ENCODE data around the gene VWA5B2. TPM values are rescaled to one million over a fixed set of nuclear protein-coding genes. Genes with fewer than 3 reads are reported as not detected.
A peak's percentile ranks its signal among the peaks of the same experiment; 100 is the strongest.

VWA5B2 gene
- total RNA-seq, 1 donor from 2014 or later, result 1.1 TPM

DNA sequence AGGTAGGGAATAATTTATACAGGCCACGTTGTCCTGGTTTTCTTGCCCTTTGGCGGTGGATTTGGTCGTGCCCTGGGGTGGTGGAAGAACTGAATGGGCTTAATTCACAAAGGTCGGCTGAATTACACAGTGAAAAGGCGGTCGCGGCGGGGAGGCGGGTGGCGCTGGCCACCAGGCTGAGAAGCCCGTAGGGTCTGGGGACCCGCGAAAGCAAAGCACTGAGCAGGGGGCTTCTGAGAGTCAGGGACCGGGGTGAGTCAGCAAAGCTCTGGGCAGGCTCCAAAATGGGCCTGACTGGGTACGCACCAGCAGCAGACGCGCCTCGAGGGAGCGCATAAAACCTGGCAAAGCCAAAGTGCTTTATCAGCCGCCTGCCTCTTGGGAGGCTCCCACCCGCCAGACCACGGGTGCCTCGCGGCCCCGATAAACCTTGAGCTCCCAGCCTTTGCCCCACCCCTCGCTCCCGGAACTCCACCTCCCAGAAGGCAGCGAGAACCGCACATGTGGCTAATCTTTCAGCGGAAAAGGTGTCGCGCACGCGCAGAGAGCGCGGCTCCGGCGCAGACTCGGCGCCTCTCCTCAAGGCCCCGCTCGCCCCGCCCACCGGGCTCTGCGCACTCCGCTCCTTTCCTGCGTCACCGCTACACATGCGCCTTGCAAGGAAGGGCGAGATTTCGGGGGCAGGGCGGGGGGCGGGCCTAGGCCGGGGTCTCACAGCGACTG, 43.8 kb upstream of the VWA5B2 start:
- Mint-ChIP-seq H3K4me3 (peak overlapping the region; percentile 99), H3K27me3 (ENCODE audit: low read depth) (no peaks in the 10 kb centered on the region), H3K36me3 (peaks cover 41% of the 10 kb centered on the region), H3K4me1 (peaks cover 17% of the 10 kb centered on the region), H3K27ac (peak overlapping the region; percentile 99), H3K9me3 (no peaks in the 10 kb centered on the region)
- TF ChIP-seq, protein P1, sequence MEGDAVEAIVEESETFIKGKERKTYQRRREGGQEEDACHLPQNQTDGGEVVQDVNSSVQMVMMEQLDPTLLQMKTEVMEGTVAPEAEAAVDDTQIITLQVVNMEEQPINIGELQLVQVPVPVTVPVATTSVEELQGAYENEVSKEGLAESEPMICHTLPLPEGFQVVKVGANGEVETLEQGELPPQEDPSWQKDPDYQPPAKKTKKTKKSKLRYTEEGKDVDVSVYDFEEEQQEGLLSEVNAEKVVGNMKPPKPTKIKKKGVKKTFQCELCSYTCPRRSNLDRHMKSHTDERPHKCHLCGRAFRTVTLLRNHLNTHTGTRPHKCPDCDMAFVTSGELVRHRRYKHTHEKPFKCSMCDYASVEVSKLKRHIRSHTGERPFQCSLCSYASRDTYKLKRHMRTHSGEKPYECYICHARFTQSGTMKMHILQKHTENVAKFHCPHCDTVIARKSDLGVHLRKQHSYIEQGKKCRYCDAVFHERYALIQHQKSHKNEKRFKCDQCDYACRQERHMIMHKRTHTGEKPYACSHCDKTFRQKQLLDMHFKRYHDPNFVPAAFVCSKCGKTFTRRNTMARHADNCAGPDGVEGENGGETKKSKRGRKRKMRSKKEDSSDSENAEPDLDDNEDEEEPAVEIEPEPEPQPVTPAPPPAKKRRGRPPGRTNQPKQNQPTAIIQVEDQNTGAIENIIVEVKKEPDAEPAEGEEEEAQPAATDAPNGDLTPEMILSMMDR (IDR thresholded peaks at IDR 0.05; ENCODE audit: unreplicated experiment), result no peak
- DNase-seq (ENCODE audit: low spot score in 2 of 2, unreplicated experiment in 2 of 2), result peak; percentile 99

- no peak for DNase-seq (ENCODE audit: low spot score in 2 of 2, unreplicated experiment in 2 of 2)
- Mint-ChIP-seq H3K36me3 (peaks cover 40% of the 10 kb centered on the region), H3K9me3 (no peaks in the 10 kb centered on the region), H3K27me3 (ENCODE audit: low read depth) (no peaks in the 10 kb centered on the region), H3K4me3 (peak within 1 kb of the TSS; percentile 99), H3K27ac (peak within 1 kb of the TSS; percentile 99), H3K4me1 (peaks cover 17% of the 10 kb centered on the region)
- TF ChIP-seq, protein P1 (IDR thresholded peaks at IDR 0.05; ENCODE audit: unreplicated experiment), result no peak
Observed at GRCh38 chr3:184186184-184186901, 43.0 kb upstream of the VWA5B2 start, which contains the start of gene ABCF3. Gene ABCF3, plus strand, starts transcription at chr3:184186199. Its CDS starts 9 bp downstream, at chr3:184186208.

- H3K27me3 Mint-ChIP-seq (ENCODE audit: low read depth), result no peaks in the 10 kb centered on the region
- TF ChIP-seq, protein P1 (IDR thresholded peaks at IDR 0.05; ENCODE audit: unreplicated experiment), result no peak
- H3K4me3 Mint-ChIP-seq, result peak overlapping the region; percentile 99
- no peaks in the 10 kb centered on the region for H3K9me3 Mint-ChIP-seq
- peak overlapping the region; percentile 99 for H3K27ac Mint-ChIP-seq
- H3K4me1 Mint-ChIP-seq, result peaks cover 17% of the 10 kb centered on the region
- peaks cover 36% of the 10 kb centered on the region for H3K36me3 Mint-ChIP-seq
- no peak for DNase-seq (ENCODE audit: low spot score in 2 of 2, unreplicated experiment in 2 of 2)
Observed at GRCh38 chr3:184186902-184187207, 42.5 kb upstream of the VWA5B2 start.

GRCh38 chr3:184188080-184188479, 41.3 kb upstream of the VWA5B2 start:
- Mint-ChIP-seq H3K4me3 (no peak overlapping the region), H3K9me3 (no peaks in the 10 kb centered on the region), H3K27ac (no peak overlapping the region), H3K4me1 (peaks cover 17% of the 10 kb centered on the region), H3K36me3 (peaks cover 33% of the 10 kb centered on the region), H3K27me3 (ENCODE audit: low read depth) (no peaks in the 10 kb centered on the region)
- TF ChIP-seq, protein P1 (IDR thresholded peaks at IDR 0.05; ENCODE audit: unreplicated experiment), result no peak
- no peak for DNase-seq (ENCODE audit: low spot score in 2 of 2, unreplicated experiment in 2 of 2)

DNA sequence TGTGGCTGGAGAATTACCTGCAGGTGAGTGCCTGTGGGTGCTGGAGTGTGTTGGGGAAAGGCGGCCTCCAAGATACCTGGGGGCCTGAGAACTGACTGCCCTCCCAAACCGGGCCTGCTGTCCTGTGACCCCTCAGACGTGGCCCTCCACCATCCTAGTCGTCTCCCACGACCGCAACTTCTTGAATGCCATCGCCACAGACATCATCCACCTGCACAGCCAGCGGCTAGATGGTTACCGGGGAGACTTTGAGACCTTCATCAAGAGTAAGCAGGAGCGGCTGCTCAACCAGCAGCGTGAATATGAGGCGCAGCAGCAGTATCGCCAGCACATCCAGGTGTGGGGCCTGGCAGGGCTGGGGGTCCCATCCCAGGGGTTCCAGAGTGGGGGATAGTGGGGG, 40.0 kb upstream of the VWA5B2 start:
- peaks cover 32% of the 10 kb centered on the region for H3K36me3 Mint-ChIP-seq
- H3K4me3 Mint-ChIP-seq, result no peak overlapping the region
- no peak overlapping the region for H3K27ac Mint-ChIP-seq
- peaks cover 17% of the 10 kb centered on the region for H3K4me1 Mint-ChIP-seq
- H3K9me3 Mint-ChIP-seq, result no peaks in the 10 kb centered on the region
- no peaks in the 10 kb centered on the region for H3K27me3 Mint-ChIP-seq (ENCODE audit: low read depth)
- no peak for DNase-seq (ENCODE audit: low spot score in 2 of 2, unreplicated experiment in 2 of 2)
- TF ChIP-seq, protein P1 (IDR thresholded peaks at IDR 0.05; ENCODE audit: unreplicated experiment), result no peak
